AG10803 (cell line): ENCODE results near the gene HOXC11.

Experiments
- DNase-seq: peaks from one replicate; pipeline ENCODE4 v3.0.0; 2010; ENCODE audit warnings: low read depth
- H3K4me3 ChIP-seq: 2 replicates; pipeline ENCODE4 v1.5.1; 2011; ENCODE audit warnings: mild to moderate bottlenecking, low read length, control low read depth
- TF ChIP-seq, protein P1 (sequence below): conservative IDR thresholded peaks from 2 replicates; pipeline ENCODE4 v1.5.1; 2011; ENCODE audit warnings: mild to moderate bottlenecking, low read length, control low read depth, inconsistent platforms

Gene HOXC11

DNA sequence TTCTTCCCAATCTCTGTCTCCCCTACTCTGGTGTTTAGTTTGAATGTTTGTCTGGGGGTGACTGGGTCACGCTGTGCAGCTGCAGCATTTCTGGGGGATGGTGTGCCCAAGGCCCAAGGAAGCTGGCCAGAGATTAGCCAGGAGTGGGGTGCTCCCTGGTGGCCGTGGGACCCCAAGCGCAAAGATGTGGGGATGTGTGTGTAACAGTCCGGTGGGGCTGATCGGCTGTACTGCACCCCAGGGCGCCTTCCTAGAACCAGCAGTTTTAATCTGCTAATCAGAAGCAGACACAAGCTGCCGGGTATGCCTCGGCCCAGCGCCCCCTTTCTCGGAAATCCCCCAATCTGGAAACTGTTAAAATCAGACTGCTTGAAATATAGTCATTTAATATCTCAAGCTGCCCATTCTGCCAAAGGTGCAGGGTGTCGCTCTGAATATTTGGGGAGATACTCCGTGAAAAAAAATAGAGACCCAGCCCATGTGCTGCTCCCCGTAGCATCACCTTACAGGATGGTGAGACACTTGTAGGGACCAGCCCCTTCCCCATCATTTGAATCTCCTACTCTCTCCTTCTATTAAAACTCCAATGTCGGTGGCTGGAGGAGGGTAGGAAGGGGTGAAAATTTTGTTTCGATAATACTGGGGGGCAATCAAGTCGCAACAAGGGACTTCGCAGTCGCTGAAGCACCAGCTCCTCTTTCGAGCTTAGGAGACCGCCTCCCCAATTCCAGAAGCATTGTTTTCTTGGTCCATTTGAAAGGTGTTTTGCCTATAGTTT, 31.3 kb downstream of the HOXC11 start:
- DNase-seq: peak; percentile 56
- H3K4me3 ChIP-seq: peak overlapping the region; percentile 98
- TF ChIP-seq, protein P1, sequence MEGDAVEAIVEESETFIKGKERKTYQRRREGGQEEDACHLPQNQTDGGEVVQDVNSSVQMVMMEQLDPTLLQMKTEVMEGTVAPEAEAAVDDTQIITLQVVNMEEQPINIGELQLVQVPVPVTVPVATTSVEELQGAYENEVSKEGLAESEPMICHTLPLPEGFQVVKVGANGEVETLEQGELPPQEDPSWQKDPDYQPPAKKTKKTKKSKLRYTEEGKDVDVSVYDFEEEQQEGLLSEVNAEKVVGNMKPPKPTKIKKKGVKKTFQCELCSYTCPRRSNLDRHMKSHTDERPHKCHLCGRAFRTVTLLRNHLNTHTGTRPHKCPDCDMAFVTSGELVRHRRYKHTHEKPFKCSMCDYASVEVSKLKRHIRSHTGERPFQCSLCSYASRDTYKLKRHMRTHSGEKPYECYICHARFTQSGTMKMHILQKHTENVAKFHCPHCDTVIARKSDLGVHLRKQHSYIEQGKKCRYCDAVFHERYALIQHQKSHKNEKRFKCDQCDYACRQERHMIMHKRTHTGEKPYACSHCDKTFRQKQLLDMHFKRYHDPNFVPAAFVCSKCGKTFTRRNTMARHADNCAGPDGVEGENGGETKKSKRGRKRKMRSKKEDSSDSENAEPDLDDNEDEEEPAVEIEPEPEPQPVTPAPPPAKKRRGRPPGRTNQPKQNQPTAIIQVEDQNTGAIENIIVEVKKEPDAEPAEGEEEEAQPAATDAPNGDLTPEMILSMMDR: peak; percentile 33

DNA sequence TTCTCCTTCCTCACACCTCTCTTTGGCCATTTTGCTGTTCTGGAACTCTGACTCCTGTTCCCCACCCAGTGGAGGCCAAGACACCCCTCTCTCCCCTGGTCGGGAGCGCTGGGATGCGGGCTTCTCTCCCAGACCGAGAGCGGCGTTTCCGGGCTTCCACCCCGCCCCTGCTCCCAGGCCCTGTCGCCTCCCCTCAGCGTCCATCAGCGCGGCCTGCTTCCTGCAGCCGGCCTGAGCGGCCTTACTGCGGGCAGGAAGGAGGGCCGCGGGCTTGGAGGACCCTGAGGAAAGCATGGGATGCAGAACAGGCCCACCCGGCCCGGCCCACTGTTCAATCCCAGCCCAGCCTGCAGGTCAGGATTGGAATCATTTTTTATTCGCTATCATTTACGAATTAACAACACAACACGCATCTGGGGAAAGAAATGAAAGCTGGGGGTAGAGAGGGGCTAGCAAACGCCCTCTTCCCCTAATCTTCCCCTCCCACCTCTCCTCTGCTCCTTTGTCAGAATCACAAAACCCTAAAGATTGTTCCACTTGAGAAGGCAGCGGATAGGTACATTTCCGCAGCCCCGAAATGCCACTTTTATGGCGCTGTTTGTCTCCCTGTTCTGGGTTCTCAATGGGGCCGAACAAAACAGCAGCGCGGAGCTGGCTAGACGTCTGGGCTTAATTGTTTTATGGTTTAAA, 32.1 kb downstream of the HOXC11 start:
- DNase-seq: peak; percentile 74
- TF ChIP-seq, protein P1: no peak; the same call in 1 of the 2 replicates
- peak overlapping the region; percentile 98 for H3K4me3 ChIP-seq

DNA sequence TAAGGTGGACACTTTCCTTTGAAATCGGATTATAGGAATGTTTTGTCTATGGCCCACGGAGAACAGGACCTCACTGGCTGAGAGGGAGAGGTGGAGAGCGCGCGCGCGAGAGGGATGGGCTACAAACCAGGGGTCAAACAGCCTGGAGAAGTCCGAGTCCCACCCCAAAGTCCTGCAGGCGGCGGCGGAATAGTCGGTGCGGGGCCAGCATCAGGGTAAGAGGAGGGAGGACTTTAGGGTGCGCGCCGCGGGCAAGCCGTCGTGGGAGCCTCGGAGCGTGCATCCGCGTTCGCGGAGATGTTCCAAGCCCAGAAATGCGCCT, 32.6 kb downstream of the HOXC11 start:
- peak overlapping the region; percentile 98 for H3K4me3 ChIP-seq
- TF ChIP-seq, protein P1: no peak
- no peak for DNase-seq

DNA sequence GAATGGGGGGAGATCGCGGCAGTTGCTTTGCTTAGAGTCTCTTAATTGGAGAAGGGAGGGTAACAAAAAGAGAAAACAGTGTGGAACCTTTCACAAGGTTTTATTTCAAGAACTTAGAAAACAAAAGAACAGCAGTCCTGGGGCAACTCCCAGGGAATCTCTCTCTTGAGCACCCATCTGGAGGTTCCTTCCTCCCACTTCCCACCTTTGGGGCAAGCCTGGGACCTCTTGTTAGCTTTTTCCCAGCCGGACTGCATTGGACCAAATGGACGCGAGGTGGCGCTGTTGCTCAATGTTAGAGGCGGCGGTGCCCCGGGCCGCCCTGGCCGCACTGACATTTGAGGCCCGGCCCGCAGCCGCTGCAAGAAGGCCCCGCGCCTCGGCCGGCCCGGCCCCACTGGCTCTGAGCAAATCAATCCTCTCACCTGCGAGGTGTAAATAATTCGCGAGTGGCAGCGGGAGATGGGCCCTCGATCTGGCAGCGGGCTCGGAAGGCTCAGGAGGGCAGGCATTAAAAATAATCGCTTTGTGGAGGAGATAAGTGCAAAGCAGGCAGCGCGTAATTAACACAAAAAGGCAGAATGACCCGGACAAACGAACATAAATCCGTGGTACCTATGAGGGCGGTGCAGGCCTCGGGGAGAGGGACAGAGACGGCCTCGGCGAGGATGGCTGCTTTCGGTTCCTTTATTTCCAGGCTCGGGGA, 33.1 kb downstream of the HOXC11 start:
- DNase-seq: peak; percentile 87
- TF ChIP-seq, protein P1: peak; percentile 77
- H3K4me3 ChIP-seq: peak overlapping the region; percentile 98

DNA sequence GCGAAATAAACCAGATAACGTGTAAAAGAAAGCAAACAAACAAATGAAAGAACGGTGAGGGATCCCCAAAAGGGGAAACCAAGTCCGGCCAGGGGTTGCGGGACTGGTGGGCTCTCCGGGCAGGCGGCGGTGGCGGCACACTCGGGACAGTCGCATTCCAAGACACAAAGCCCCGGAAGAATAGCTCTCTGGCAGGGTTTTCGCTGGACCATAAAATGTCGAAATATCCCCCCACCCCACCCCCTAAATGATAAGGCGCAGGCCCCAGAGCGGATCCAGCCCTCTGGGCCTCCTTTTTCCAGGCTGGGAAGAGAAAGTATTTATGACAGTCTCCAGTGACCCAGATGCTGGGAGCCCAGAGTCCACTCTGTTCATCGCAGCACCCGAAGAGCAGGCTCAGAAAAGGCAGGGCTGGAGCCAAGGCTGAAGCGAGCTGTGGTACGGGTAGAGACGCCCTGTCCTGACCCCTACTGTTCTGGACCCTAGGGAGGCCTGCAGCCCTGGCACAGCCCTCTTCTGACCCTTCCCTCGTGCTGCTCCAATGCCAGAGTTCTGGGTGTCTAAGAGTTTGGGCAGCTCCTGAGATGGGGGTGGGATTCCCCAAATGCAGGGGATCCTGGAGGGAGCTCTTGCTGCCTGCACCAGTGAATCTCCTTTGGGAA, 33.8 kb downstream of the HOXC11 start:
- peak; percentile 57 for DNase-seq
- TF ChIP-seq, protein P1: no peak
- H3K4me3 ChIP-seq: peak overlapping the region; percentile 98

DNA sequence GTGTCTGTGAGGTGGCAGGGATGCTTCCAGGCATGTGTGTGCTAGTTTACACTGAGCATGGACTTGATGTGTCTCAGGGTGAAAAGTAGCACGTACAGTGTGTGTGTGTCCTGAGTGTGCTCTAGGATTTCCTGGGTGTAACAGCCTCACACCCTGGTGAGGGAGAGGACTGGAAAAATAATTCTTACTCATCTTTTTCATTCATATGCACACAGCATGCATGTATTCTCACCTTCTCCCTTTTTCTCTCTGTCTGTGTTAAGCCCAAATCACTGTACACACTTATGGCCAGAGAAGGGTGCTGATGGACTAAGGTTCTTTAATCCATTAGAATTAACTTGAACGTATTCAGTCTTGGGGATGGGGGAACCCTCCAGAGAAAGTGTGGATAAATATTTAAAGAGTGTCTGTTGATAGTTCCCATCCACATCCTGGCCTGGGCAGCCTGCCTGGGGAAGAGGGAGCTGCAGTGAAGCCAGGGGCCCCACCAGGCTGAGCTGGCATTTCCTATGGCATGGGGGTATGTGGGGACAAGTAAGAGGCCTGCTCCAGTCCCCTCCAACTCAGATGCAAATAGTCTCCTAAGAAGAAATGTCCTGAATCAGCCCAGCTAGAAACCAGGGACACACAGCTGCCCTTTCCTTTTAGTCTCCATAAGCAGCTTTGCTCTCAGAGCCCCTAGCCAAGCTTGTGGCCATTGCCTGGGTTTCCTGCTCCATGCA, 34.8 kb downstream of the HOXC11 start:
- H3K4me3 ChIP-seq: peak overlapping the region; percentile 98
- TF ChIP-seq, protein P1: no peak
- no peak for DNase-seq
